Skin of body (tissue), 2 donors: Measurements from ENCODE around the gene NR4A3. TPM values are rescaled to one million over a fixed set of nuclear protein-coding genes. Genes with fewer than 3 reads are reported as not detected.
A peak's percentile ranks its signal among the peaks of the same experiment; 100 is the strongest.
"Not testable (repeated sequence)": the region's sequence is repeated elsewhere in the genome, so short reads cannot be mapped to it uniquely, and the experiment has no call there.

Source experiments
- DNase-seq: peaks from one replicate; lab custom pipeline; 2025; lab: John Stamatoyannopoulos, UW
- total RNA-seq: library from RNA; depleted of rRNA; stranded (reverse); fragments of >200 nt; gene quantifications from one replicate; pipeline ENCODE4 v1.2.3, GENCODE V29; 2014

The NR4A3 gene
- total RNA-seq, 1 donor from 2014 or later, result 5.4 TPM

GRCh38 chr9:99832558-99832864 is 10.8 kb downstream of the NR4A3 start:
- DNase-seq, result no peak

- no peak for DNase-seq
Measured at GRCh38 chr9:99833735-99834134, 12.1 kb downstream of the NR4A3 start.

- no peak for DNase-seq
Measured at GRCh38 chr9:99834474-99834873, 12.8 kb downstream of the NR4A3 start.

- DNase-seq, result no peak
Measured at GRCh38 chr9:99835142-99835541, 13.5 kb downstream of the NR4A3 start.

GRCh38 chr9:99835581-99835980 is 13.9 kb downstream of the NR4A3 start:
- no peak for DNase-seq

- no peak for DNase-seq
Measured at GRCh38 chr9:99840072-99840471, 18.4 kb downstream of the NR4A3 start.

GRCh38 chr9:99845063-99845462 is 23.4 kb downstream of the NR4A3 start:
- DNase-seq, result no peak

- DNase-seq, result no peak
Measured at GRCh38 chr9:99848447-99848846, 26.8 kb downstream of the NR4A3 start.

GRCh38 chr9:99850736-99851499 is 29.2 kb downstream of the NR4A3 start:
- no peak for DNase-seq

GRCh38 chr9:99851500-99851822 is 29.8 kb downstream of the NR4A3 start:
- DNase-seq, result no peak

- no peak for DNase-seq
Measured at GRCh38 chr9:99852617-99853016, 30.9 kb downstream of the NR4A3 start.

- DNase-seq, result no peak
Measured at GRCh38 chr9:99855467-99856176, 33.9 kb downstream of the NR4A3 start.

- DNase-seq, result not testable (repeated sequence)
Measured at GRCh38 chr9:99857576-99857975, 35.9 kb downstream of the NR4A3 start.

GRCh38 chr9:99858087-99858486 is 36.4 kb downstream of the NR4A3 start:
- DNase-seq, result no peak

- DNase-seq, result no peak
Measured at GRCh38 chr9:99859243-99859980, 37.7 kb downstream of the NR4A3 start.

GRCh38 chr9:99860266-99860665 is 38.6 kb downstream of the NR4A3 start:
- peak; percentile 15 for DNase-seq

- no peak for DNase-seq
Measured at GRCh38 chr9:99863955-99864354, 42.3 kb downstream of the NR4A3 start.

GRCh38 chr9:99866398-99866797 is 44.7 kb downstream of the NR4A3 start:
- no peak for DNase-seq

- DNase-seq, result no peak
Measured at GRCh38 chr9:99867536-99867935, 45.9 kb downstream of the NR4A3 start.

GRCh38 chr9:99867968-99868367 is 46.3 kb downstream of the NR4A3 start:
- DNase-seq, result no peak

GRCh38 chr9:99868845-99869244 is 47.2 kb downstream of the NR4A3 start:
- DNase-seq, result no peak

- no peak for DNase-seq
Measured at GRCh38 chr9:99870126-99870525, 48.4 kb downstream of the NR4A3 start.

- no peak for DNase-seq
Measured at GRCh38 chr9:99873531-99873930, 51.8 kb downstream of the NR4A3 start.
